H1 (cell line): Measurements from ENCODE around the gene ACAD9. TPM values are rescaled to one million over a fixed set of nuclear protein-coding genes. Genes with fewer than 3 reads are reported as not detected.

Experiments
- CEBPB ChIP-seq: IDR thresholded peaks from 2 replicates; pipeline ENCODE4 v1.6.1; 2012; ENCODE audit warnings: low read depth, low read length
- CREB1 ChIP-seq: IDR thresholded peaks from 2 replicates; pipeline ENCODE4 v1.6.1; 2012; ENCODE audit warnings: inconsistent platforms
- TCF12 ChIP-seq: IDR thresholded peaks from 2 replicates; pipeline ENCODE4 v1.6.1; 2011; ENCODE audit warnings: low read depth, mild to moderate bottlenecking, low read length
- polyA plus RNA-seq, 7 experiments: library from polyadenylated mRNA; depleted of rRNA in 3 of 7; stranded (reverse) in 5 of 7; unstranded in 2 of 7; fragments of >200 nt in 5 of 7; fragments of 200-250 nt in 2 of 7; gene quantifications; 1 replicate in 5 of 7; 2 replicates in 1 of 7; 4 replicates in 1 of 7; pipeline versions ENCODE4 v1.2.1 to v1.2.3, GENCODE V29; 2011 to 2013; ENCODE audit warnings: missing spikeins in 2 of 7, mixed read lengths in 2 of 7
- total RNA-seq: library from RNA; stranded (reverse); fragmentation: NEBNext Ultra II Directional; extraction: Animal tissue kit (Norgen Biotek cat#: 25700); gene quantifications from 2 replicates; pipeline ENCODE4 v1.2.1, GENCODE V29; 2021
- TF ChIP-seq, protein P1 (sequence below): IDR thresholded peaks from 2 replicates; pipeline ENCODE4 v1.6.1; 2012; ENCODE audit warnings: inconsistent platforms

The ACAD9 gene
- total and polyA plus RNA-seq, 2 of the 8 experiments (the other 6 are each of a cell fraction or from before 2014, with no cell fraction given), result 27.5 to 28.9 TPM

- TF ChIP-seq CREB1, result no peak
- TF ChIP-seq, protein P1, sequence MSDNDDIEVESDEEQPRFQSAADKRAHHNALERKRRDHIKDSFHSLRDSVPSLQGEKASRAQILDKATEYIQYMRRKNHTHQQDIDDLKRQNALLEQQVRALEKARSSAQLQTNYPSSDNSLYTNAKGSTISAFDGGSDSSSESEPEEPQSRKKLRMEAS, result no peak
- TF ChIP-seq TCF12, result no peak
- no peak for TF ChIP-seq CEBPB
Measured at GRCh38 chr3:128848936-128849335, 30.5 kb upstream of the ACAD9 start (continued).
